Activated naive CD4-positive, alpha-beta T cell treated with Interleukin-2 at 50 U/mL for 16 hours (primary cell): Measurements from ENCODE around the gene ADAM8.
"Not testable (repeated sequence)": the region's sequence is repeated elsewhere in the genome, so short reads cannot be mapped to it uniquely, and the experiment has no call there.

Source experiments
- DNase-seq: peaks from one replicate; pipeline ENCODE4 v3.0.0-alpha.2; 2020

ADAM8 gene

DNA sequence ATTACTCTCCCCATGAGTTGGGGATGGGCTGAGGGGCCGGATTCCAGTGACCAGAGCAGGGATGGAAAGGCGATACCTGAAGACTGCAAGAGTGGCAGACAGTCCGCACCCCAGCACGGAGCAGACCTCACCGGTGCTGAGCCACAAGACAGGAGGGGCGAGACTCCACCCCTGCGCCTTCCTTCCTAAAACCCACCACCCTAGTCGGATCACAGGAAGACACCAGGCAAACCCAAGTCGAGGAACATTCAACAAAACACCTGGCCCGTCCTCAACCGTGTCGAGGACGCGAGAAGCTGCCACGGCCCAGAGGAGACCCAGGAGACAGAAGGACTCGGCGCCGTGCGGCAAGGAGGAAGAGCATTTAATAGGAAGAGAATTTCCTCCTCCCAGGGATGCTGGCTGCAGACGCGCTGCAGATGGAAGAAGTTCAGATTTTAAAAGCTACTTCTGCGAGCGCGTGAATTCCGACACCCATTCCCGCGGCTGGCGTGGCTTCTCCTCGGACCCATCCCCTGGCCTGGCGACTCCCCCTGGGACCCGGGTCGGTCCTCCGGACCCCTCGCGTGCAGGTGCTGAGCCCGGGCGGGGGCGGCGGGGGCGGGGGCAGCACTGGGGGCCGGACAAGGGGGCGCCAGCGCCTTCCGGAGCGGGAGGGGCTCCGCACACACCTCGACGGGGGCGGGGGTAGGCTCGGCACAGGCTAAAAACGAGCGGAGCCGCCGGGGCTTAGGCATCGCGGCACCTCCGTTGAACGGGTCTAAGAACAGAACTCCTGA, 47.2 kb downstream of the ADAM8 start:
- DNase-seq: no peak

- DNase-seq: no peak
Observed at GRCh38 chr10:133227256-133227655, 49.4 kb downstream of the ADAM8 start.

DNA sequence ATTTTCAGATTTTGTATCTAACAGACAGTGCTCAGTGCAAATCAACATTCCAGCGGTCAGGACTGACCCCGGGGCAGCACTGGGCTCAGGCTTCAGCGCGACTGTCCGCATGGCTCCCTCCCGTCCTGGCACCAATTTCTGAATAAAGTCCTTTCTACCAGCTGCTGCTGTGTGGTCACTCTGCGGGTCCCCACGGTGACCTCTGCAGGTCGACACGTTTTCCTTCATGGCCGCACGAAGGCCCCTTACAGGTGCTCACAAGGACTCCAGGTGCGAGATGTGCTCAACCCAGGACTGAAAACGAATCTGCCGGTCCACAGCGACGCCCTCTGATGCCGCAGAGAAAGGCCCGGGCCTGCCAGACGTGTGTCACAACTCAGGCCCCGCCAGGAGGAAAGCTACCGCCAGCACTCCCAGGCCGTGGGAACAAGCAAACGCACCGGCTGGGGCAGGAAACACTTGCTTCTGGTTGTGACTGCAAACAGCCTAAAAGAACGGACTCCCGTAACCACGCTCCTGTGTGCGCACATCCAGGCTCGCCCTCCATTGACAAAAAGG, 50.3 kb downstream of the ADAM8 start:
- no peak for DNase-seq

DNA sequence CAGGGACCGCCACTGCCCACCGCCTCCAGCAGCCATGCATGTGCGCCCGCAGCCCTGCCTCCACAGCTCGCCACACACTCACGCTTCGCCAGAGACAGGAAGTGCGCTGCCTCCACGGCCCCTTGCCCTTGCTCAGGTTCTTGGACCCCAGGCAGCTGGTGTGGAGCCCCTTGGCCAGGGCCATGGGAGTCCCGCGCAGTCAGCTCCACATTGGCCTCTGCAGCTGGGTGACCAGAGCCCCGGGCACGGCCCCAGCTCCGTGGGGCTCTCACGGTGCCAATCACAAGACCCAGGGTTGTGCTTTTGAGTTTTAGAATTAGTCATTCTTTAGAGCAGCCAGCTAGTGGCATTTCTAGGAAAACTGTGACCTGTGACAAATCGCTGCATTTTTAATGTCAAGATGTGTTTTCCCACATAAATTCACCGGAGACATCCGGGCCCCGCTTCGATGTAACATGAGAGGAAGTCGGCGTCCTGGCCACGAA, 50.9 kb downstream of the ADAM8 start:
- no peak for DNase-seq

GRCh38 chr10:133224756-133225372, 51.8 kb downstream of the ADAM8 start:
- DNase-seq: no peak

GRCh38 chr10:133224076-133224475, 52.6 kb downstream of the ADAM8 start:
- no peak for DNase-seq

DNA sequence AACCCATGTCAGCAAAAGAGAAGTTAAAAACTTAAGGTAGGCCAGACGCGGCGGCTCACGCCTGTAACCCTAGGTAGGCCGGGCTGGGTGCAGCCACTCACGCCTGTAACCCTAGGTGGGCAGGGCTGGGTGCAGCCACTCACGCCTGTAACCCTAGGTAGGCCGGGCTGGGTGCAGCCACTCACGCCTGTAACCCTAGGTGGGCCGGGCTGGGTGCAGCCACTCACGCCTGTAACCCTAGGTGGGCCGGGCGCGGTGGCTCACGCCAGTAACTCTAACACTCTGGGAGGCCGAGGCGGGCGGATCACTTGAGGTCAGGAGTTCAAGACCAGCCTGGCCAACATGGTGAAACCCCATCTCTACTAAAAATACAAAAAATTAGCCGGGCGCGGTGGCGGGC, 54.9 kb downstream of the ADAM8 start:
- not testable (repeated sequence) for DNase-seq

DNA sequence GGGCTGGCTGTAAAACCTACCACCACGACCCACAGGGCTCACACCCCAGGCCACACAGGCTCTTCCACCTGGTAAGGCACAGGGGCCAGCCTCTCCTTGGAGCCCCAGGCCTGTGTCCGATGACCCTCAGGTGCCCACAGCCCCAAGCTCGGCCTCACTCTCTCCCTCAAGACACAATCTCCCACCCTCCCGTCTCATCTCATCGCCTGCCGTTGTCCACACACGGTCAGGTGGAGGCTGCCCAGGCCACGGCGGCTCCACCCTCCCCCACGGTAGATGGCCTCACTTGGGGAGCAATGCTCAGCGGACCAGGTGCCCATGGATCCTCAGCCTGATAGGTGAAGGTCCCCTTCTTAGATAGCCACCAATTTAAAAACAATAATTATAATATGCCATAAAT, 55.3 kb downstream of the ADAM8 start:
- no peak for DNase-seq

DNA sequence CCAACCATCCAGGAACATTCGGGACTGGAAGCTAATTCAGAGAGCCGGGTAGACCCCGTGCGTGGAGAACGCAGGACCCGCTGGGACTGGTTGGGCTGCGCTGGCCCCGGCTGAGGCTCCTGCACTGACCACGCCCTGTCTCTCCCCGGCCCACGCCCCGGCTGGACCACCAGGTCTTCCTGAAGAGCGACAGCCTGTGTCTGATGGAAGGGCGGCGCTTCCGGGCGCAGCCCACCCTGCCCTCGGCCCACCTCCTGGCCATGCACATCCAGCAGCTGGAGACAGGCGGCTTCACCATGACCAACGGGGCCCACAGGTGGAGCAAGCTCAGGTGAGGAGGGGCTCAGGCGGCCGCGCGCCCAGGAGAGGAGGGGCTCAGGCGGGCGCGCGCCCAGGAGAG, 56.9 kb downstream of the ADAM8 start:
- DNase-seq: no peak

- no peak for DNase-seq
Observed at GRCh38 chr10:133218891-133219290, 57.8 kb downstream of the ADAM8 start.

DNA sequence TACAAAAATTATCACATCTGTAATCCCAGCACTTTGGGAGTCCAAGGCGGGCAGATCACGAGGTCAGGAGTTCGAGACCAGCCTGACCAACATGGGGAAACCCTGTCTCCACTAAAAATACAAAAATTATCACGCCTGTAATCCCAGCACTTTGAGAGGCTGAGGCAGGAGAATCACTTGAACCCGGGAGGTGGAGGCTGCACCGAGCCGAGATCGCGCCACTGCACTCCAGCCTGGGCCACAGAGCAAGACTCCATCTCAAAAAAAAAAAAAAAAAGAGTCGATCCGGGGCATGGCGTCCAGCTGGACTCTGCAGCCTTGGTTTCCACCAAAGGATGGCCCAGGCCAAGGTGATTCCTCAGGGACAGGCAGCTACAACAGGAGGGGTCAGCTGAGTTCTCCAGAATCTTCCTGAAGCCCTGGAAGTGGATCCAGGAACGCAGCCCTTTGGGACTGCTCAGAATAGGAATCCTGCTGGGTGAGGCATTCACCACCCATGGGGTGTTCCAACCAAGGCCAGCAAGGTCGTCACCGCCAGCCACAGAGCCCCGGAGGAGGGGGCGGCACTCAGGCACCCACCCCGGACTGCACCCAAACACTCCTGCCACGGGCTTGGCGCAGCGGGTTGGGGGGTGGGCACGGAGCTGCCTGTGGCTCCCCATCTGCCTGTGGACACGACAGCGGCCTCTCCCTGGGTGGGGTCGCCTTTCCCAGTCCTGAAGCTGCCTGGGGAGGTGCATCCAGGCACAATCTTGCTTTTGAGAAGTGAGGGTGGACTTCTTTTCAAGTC, 58.7 kb downstream of the ADAM8 start:
- DNase-seq: no peak

DNA sequence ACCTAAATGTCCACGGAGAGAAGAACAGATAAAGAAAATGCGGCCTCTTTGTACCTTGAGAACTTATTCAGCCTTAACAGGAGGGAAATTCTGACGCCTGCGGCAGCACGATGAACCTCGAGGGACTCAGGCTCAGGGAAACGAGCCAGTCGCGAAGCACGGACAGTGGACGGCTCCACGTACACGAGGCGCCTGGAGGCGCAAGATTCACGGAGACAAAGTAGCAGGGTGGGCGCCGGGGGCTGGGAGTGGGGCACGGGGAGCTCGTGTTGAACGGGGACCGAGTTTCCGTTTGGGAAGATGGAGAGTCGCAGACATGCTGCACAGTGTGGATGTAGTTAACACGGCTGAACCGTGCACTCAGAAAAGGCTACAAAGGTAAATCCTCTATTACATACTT, 59.9 kb downstream of the ADAM8 start:
- no peak for DNase-seq

- DNase-seq: no peak
Observed at GRCh38 chr10:133215586-133215985, 61.1 kb downstream of the ADAM8 start.

DNA sequence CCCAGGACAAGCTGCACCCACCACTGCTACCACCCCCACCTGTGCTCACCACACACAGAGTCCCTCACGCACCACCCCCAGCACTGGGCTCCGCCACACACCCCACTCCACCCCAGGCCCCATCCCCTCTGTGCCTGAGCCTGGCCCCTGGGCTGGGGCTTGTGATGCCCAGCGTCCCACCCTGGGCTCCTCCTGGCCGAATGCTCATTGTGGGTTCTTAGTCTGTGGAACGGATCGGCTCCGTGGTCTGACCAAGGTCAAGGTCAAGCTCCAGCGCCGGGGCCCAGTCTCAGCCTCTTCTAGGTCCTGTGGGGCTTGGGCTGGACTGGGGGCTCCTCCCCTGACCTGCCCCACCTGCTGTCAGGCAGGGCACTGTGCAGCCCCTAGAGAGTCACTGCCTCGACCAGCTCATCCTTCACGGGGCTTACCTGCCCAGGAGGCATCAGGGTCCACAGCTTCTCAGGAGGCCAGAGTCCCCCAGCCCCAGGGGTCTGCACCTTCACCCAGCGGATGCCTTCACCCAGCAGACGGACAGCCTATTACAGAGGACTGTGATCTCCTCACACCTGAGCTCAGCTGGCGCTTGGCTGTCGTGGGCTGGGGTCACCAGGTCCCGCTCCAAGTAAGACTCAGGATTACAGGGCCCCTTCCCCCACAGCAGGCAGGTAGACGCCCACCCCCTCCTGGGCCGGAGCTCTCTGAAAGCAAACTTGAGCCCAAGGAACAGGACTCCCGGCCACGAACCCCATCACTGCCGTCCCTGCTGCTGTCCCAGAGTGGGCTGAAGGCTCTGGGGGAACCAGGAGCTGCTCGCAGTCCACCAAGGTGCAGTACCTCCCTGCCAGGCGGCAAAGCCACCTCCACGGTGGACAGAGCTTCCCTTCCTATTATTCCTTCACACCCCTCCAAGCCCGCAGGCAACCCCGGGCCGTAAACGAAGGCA, 61.9 kb downstream of the ADAM8 start:
- no peak for DNase-seq

GRCh38 chr10:133213641-133214467, 62.8 kb downstream of the ADAM8 start:
- DNase-seq: no peak

DNA sequence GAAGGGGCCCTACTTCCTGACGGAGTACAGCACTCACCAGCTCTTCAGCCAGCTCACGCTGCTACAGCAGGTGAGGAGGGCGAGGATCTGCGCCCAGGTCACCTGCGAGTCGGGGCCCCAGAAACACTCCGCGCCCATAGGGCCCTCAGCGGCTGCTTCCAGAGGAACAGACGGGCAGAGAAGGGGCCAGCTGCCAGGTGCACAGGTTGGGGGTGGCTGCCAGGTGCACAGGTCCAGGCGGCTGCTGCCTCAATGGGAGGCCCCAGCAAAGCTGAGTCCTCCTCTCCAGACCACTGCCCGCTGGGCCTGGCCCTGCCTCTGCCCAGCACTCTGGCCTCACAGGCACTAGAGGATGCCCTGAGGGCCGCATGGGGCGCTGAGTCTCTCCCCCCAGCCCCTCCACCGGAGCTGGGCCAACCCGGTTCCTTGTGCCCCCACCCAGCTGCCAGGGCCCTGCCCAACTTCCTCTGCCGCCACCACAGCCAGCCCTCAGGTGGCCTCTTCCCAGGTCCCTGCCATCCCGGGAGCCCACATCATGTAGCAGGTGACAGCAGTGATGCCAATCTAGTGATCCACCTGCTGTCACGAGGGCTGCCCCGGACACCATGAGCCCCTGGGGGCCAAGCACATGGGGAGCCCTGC, 63.7 kb downstream of the ADAM8 start:
- no peak for DNase-seq
